GM13977 (cell line): ENCODE data around the gene RACK1.
A peak's percentile ranks its signal among the peaks of the same experiment; 100 is the strongest.

Experiments
- DNase-seq: peaks from one replicate; pipeline ENCODE4 v3.0.0; 2012; ENCODE audit warnings: low spot score
- in situ Hi-C: fragments of 300-500 bp; cut with MboI; formaldehyde crosslinking; loops from one replicate; pipeline ENCODE4 v1.12.0; 2022; ENCODE audit warnings: low sequenced_read_pairs, low pct_unique_long_range_greater_than_20kb, mixed read lengths, inconsistent platforms; ENCODE audit not compliant: unreplicated experiment
- TF ChIP-seq, protein P1 (sequence below): IDR thresholded peaks from 2 replicates; pipeline ENCODE4 v1.5.1; 2012; ENCODE audit warnings: mild to moderate bottlenecking, control low read depth; ENCODE audit not compliant: insufficient read depth; ENCODE audit errors: extremely low read depth, missing control alignments

The RACK1 gene

DNA sequence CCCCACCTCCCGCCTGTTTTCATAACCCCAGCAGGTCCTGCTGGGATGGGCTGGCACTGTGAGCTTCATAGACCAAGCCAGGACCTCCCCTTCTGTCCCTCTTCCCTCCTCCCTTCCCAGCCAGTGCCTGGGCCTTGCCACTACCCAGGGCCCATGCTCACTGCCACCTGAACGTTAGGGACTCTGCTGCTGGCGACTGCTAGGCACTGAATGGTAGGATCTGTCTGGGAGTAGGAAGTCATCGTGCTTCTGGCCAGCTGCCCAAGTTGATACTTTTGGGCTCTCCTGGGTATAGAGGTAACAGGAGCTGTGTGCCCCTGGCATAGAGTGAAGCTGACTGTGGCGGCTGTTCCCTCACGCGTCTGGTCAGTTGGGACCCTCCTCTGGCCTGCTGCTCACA, 12.3 kb downstream of the RACK1 start:
- in situ Hi-C loops = no loop called here
- TF ChIP-seq, protein P1, sequence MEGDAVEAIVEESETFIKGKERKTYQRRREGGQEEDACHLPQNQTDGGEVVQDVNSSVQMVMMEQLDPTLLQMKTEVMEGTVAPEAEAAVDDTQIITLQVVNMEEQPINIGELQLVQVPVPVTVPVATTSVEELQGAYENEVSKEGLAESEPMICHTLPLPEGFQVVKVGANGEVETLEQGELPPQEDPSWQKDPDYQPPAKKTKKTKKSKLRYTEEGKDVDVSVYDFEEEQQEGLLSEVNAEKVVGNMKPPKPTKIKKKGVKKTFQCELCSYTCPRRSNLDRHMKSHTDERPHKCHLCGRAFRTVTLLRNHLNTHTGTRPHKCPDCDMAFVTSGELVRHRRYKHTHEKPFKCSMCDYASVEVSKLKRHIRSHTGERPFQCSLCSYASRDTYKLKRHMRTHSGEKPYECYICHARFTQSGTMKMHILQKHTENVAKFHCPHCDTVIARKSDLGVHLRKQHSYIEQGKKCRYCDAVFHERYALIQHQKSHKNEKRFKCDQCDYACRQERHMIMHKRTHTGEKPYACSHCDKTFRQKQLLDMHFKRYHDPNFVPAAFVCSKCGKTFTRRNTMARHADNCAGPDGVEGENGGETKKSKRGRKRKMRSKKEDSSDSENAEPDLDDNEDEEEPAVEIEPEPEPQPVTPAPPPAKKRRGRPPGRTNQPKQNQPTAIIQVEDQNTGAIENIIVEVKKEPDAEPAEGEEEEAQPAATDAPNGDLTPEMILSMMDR = no peak
- DNase-seq = no peak

DNA sequence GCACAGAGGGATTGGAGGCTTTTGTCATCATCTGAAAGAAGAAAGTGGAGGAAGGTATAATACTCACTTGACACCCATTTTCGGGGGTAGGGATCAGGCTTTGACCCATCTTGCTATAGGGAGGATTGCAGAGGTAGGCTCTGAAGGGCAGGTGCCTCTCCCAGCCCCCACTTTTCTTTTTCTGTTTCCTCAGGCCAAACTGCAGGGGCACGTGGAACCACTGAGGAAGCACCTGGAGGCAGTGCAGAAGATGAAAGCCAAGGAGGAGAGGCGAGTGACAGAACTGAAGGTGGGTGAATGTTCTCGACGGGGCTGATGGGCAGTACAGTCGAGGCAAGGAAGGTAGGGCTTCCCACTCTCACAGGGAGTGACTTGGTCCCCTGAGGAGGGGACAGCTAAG, 13.2 kb downstream of the RACK1 start:
- no peak for DNase-seq
- in situ Hi-C loops = no loop called here
- TF ChIP-seq, protein P1 = no peak

DNA sequence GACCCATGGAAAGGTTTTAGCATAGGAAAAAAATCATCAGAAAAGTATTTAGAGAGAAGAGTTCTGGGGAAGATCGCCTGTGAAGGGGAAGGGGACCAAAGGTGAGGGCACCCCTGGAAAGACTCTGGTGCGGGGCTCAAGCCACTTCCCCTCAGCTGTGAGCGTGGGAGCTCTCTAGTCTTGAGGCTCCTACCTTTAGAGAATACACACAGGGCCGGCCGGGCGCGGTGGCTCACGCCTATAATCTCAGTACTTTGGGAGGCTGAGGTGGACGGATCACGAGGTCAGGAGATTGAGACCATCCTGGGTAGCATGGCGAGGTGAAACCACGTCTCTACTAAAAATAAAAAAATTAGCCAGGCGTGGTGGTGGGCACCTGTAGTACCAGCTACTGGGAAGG, 13.7 kb downstream of the RACK1 start:
- in situ Hi-C loops = no loop called here
- DNase-seq = no peak
- TF ChIP-seq, protein P1 = no peak

DNA sequence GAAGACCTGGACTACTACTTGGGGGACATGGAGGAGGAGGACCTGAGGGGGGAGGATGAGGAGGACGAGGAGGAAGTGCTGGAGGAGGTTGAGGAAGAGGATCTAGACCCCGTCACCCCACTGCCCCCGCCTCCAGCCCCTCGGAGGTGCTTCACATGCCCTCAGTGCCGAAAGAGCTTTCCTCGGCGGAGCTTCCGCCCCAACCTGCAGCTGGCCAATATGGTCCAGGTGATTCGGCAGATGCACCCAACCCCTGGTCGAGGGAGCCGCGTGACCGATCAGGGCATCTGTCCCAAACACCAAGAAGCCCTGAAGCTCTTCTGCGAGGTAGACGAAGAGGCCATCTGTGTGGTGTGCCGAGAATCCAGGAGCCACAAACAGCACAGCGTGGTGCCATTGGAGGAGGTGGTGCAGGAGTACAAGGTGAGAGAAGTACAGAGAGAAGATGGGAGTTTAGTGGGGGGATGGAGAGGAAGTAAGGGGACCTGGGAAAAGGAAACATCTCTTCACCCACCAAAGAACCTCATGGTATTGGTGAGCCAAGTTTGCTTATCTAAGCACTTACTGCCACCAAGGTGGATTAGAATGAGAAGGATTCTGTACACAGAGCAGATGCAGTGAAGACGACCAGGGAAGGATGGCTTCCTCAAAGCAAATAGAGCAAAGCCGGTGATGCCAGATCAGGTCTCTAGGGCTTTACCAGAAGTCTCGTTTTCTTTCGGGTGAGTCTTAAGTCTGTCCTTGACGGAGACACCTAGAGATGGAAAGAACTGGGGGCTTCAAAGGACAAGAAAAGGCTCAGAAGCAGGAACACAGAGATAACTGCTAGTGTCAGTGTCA, 19.1 kb downstream of the RACK1 start:
- in situ Hi-C loops = no loop called here
- TF ChIP-seq, protein P1 = no peak
- DNase-seq = no peak

DNA sequence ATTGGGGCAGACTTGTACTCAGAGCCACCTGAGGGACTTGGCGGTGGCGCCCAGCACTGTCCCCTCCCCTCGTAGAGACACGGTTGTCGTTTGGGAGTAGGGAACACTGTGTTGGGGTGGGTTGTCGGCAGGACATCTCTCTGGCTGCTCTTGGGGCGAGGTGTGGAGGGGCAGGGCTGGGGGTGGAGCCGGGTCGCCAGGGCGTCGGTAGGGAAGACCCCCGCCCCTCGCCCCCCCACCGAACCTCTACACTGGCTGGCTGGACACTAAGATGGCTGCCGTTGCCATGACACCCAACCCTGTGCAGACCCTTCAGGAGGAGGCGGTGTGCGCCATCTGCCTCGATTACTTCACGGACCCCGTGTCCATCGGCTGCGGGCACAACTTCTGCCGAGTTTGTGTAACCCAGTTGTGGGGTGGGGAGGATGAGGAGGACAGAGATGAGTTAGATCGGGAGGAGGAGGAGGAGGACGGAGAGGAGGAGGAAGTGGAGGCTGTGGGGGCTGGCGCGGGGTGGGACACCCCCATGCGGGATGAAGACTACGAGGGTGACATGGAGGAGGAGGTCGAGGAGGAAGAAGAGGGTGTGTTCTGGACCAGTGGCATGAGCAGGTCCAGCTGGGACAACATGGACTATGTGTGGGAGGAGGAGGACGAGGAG, 19.8 kb downstream of the RACK1 start:
- DNase-seq = peak; percentile 69
- in situ Hi-C loops = no loop called here
- TF ChIP-seq, protein P1 = no peak

DNA sequence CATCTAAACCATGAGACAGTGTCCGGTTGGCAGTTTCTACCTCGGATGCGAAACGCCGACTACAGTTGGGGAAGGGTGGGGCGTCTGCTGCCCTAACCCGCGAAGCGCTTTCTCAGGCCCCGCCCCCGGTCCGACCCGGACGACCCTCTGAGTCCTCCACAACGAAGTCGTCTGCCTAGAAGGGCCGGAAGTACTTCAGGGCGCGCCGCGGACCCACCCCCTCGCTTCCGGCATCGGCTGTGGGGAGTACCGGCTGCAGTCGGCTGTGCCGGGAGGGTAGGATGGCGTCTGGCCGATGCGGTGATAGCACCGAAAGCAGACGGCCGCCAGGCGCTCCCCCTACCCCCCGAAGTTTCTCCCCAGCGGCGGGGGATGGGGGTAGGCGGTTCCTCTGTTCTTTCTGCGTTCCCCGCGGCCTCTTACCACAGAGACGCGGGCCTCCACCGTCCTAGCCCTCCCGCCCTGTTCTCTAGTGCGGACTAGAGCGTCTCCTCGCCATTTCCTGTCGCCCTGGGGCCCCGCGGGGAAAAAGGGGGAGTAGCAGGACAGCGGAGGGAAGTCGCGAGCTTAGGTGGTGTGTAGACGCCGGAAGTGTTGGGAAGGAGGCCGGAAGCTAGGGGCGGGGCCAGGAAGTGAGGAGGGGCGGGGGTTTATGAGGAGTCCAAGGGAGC, 20.5 kb downstream of the RACK1 start, which contains the start of gene TRIM41:
Gene TRIM41 (plus strand): TSS at position 224 of the 671 bp plus-strand sequence. CDS start 719 bp downstream, outside the sequence.
- in situ Hi-C loops = no loop called here
- TF ChIP-seq, protein P1 = no peak
- peak; percentile 91 for DNase-seq
